HTERT RPE-1 (cell line): Measurements from ENCODE around the gene CKLF.

ENCODE experiments used
- in situ Hi-C: fragments of 300-500 bp; cut with MboI; formaldehyde crosslinking; loops from 4 replicates; pipeline ENCODE4 v1.14.3; 2020; ENCODE audit warnings: low sequenced_read_pairs

The CKLF gene

GRCh38 chr16:66614161-66614802 lies 61.9 kb downstream of the CKLF start:
- in situ Hi-C loops, result no loop called here
